Fibroblast of the conjunctiva (primary cell): Measurements from ENCODE around the gene NAMPT.

ENCODE experiments used
- DNase-seq: peaks from one replicate; pipeline ENCODE4 v3.0.0-alpha.2; 2010; ENCODE audit warnings: low read depth

NAMPT gene

GRCh38 chr7:106273009-106273668, 11.6 kb downstream of the NAMPT start:
- DNase-seq, result no peak

- DNase-seq, result no peak
These were observed 14.4 kb downstream of the NAMPT start for GRCh38 chr7:106270122-106270977.

- DNase-seq, result no peak
These were observed 15.4 kb downstream of the NAMPT start for GRCh38 chr7:106269254-106269961.

- DNase-seq, result no peak
These were observed 19.6 kb downstream of the NAMPT start for GRCh38 chr7:106265133-106265532.

- DNase-seq, result no peak
These were observed 22.4 kb downstream of the NAMPT start for GRCh38 chr7:106262221-106262881.

GRCh38 chr7:106260136-106260561, 24.6 kb downstream of the NAMPT start:
- no peak for DNase-seq

- DNase-seq, result no peak
These were observed 26.0 kb downstream of the NAMPT start for GRCh38 chr7:106258789-106259188.

GRCh38 chr7:106257752-106258151, 27.0 kb downstream of the NAMPT start:
- no peak for DNase-seq

GRCh38 chr7:106256144-106256543, 28.6 kb downstream of the NAMPT start:
- DNase-seq, result no peak

- no peak for DNase-seq
These were observed 29.5 kb downstream of the NAMPT start for GRCh38 chr7:106255246-106255645.

- no peak for DNase-seq
These were observed 30.2 kb downstream of the NAMPT start for GRCh38 chr7:106254525-106255116.

GRCh38 chr7:106252568-106252967, 32.2 kb downstream of the NAMPT start:
- no peak for DNase-seq

- DNase-seq, result no peak
These were observed 35.3 kb downstream of the NAMPT start for GRCh38 chr7:106249488-106249887.

GRCh38 chr7:106248600-106248999, 36.2 kb downstream of the NAMPT start:
- DNase-seq, result no peak

- DNase-seq, result no peak
These were observed 36.9 kb downstream of the NAMPT start for GRCh38 chr7:106247841-106248240.

GRCh38 chr7:106246902-106247711, 37.7 kb downstream of the NAMPT start:
- DNase-seq, result no peak

- no peak for DNase-seq
These were observed 40.9 kb downstream of the NAMPT start for GRCh38 chr7:106243893-106244292.

GRCh38 chr7:106239406-106239805, 45.4 kb downstream of the NAMPT start:
- DNase-seq, result no peak

GRCh38 chr7:106238830-106239229, 46.0 kb downstream of the NAMPT start:
- no peak for DNase-seq

GRCh38 chr7:106236065-106236464, 48.7 kb downstream of the NAMPT start:
- no peak for DNase-seq

- no peak for DNase-seq
These were observed 50.4 kb downstream of the NAMPT start for GRCh38 chr7:106234425-106234824.
